ENCODE measurements around the gene DDC.
"Not testable (repeated sequence)": the region's sequence is repeated elsewhere in the genome, so short reads cannot be mapped to it uniquely, and the experiment has no call there.

The DDC gene

GRCh38 chr7:50519350-50519749, 45.9 kb downstream of the DDC start:
- not testable (repeated sequence) for DNase-seq (ENCODE audit: low read depth)

GRCh38 chr7:50513166-50513871, 51.9 kb downstream of the DDC start:
- no peak for DNase-seq (ENCODE audit: low read depth)

GRCh38 chr7:50512384-50512783, 52.8 kb downstream of the DDC start:
- DNase-seq (ENCODE audit: low read depth) = no peak

GRCh38 chr7:50509459-50509858, 55.7 kb downstream of the DDC start:
- no peak for DNase-seq (ENCODE audit: low read depth)

GRCh38 chr7:50508471-50508943, 56.7 kb downstream of the DDC start:
- DNase-seq (ENCODE audit: low read depth) = no peak

- no peak for DNase-seq (ENCODE audit: low read depth)
These were observed 57.2 kb downstream of the DDC start for GRCh38 chr7:50507898-50508470.

GRCh38 chr7:50505553-50506210, 59.5 kb downstream of the DDC start:
- DNase-seq (ENCODE audit: low read depth) = no peak

GRCh38 chr7:50504646-50505546, 60.3 kb downstream of the DDC start:
- no peak for DNase-seq (ENCODE audit: low read depth)

- DNase-seq (ENCODE audit: low read depth) = no peak
These were observed 62.3 kb downstream of the DDC start for GRCh38 chr7:50502947-50503346.

- DNase-seq (ENCODE audit: low read depth) = no peak
These were observed 63.1 kb downstream of the DDC start for GRCh38 chr7:50502001-50502684.

- no peak for DNase-seq (ENCODE audit: low read depth)
These were observed 66.1 kb downstream of the DDC start for GRCh38 chr7:50499092-50499491.

GRCh38 chr7:50497968-50498367, 67.2 kb downstream of the DDC start:
- no peak for DNase-seq (ENCODE audit: low read depth)

- DNase-seq (ENCODE audit: low read depth) = no peak
These were observed 68.0 kb downstream of the DDC start for GRCh38 chr7:50497068-50497642.

- DNase-seq (ENCODE audit: low read depth) = no peak
These were observed 68.6 kb downstream of the DDC start for GRCh38 chr7:50496569-50496968.

- no peak for DNase-seq (ENCODE audit: low read depth)
These were observed 69.5 kb downstream of the DDC start for GRCh38 chr7:50495746-50496145.

GRCh38 chr7:50492770-50493519, 72.3 kb downstream of the DDC start:
- DNase-seq (ENCODE audit: low read depth) = no peak

- no peak for DNase-seq (ENCODE audit: low read depth)
These were observed 73.3 kb downstream of the DDC start for GRCh38 chr7:50491943-50492342.

- DNase-seq (ENCODE audit: low read depth) = no peak
These were observed 74.0 kb downstream of the DDC start for GRCh38 chr7:50491209-50491608.

- DNase-seq (ENCODE audit: low read depth) = no peak
These were observed 76.8 kb downstream of the DDC start for GRCh38 chr7:50488379-50488778.

GRCh38 chr7:50486512-50486911, 78.7 kb downstream of the DDC start:
- DNase-seq (ENCODE audit: low read depth) = no peak

- DNase-seq (ENCODE audit: low read depth) = no peak
These were observed 83.3 kb downstream of the DDC start for GRCh38 chr7:50481867-50482266.
